GM18907 (cell line): ENCODE results near the gene ZNF860.
"Not testable (repeated sequence)": the region's sequence is repeated elsewhere in the genome, so short reads cannot be mapped to it uniquely, and the experiment has no call there.

ENCODE experiments used
- ATAC-seq: cut with Tn5 transposase; IDR thresholded peaks from one replicate; pipeline ENCODE4 v1.9.1; 2021; ENCODE audit warnings: mild to moderate bottlenecking, moderate library complexity; ENCODE audit not compliant: unreplicated experiment

Gene ZNF860

DNA sequence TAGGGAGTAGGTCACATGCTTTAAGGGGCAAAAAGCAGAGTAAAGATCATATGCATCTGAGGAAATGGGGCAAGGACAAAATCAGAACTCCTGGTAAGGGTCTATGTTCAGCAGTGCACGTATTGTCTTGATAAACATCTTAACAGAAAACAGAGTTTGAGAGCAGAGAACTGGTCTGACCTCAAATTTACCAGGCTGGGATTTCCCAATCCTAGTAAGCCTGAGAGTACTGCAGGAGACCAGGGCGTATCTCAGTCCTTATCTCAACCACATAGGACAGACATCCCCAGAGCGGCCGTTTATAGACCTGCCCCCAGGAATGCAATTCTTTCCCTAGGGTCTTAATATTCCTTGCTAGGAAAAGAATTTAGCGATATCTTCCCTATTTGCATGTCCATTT, 13.5 kb downstream of the ZNF860 start:
- not testable (repeated sequence) for ATAC-seq

DNA sequence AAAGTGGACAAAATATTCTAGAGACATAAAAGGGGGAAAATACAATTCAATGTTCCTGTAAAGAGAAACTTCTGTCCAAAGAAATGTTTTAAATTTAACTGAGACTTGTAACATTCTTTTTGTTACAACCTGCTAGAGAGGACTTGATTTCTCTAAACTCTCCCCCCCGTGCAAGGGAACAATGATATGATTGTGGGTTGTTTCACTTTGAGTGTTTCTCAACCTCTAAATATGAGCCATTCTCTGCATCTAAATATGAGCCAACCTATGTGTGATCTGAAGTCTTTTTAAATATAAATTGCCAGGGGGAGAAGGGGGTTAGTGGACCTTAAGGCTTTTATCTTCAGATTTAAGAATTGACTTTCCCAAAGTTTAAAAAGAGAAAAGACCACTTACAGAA, 14.6 kb downstream of the ZNF860 start:
- ATAC-seq: no peak

DNA sequence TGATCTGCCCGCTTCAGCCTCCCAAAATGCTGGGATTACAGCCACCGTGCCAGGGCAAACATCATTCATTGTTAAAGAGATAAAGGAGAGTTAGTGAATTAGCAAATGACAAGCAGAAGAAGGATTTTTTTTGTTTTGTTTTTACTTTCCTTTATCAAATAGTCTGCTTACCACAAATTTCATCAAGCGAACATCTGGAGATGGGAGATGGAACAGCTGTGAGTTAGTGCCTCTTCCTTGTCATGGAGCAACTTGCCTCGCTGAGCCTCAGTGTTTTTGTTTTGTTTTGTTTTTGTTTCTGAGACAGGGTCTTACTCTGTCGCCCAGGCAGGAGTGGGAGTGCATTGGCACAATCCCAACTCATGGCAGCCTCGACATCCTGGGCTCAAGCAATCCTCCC, 15.9 kb downstream of the ZNF860 start:
- ATAC-seq: no peak

DNA sequence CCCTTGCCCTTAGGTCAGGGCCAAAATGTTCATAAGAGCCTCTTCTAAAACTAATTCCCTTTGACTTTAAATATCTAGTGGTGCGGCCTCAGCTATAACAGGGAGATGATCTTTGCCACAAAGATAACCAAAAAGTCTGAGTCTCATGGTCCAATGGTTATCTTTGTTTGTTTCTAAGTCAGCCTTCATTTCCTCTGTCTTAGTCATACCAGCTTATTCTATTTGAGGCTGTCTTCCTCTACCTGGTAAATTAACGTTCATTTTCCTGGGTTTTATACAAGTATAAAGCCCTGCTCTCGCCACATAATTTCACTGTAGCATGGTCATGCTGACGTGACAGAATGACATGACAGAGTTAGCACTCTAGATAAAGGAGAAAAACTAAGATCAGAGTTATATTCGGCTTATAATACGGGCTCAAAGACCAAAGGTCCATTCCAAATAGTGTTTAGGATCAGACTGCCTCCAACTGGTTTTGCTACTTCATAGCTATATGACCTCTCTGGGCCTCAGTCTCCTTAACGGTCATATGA, 18.4 kb downstream of the ZNF860 start:
- ATAC-seq: peak; percentile 48

DNA sequence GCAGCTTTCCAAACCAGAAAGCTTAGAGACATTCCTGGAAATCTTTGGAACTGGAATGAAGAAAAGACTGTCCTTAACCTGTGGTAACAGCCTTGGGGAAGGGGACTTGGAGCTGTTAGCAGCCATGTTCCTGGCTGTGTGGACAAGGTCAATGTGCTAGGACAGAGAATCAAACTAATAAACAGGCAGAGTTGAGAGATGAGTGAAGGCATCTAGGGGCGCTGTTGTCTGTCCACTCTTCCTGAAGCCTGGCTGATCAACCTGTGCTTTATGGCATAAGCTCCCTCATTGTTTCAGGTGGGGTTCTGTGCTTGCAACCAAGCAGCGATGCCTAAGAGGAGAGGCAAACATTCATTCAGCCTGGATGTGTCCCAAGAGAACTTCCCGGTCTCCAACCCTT, 19.3 kb downstream of the ZNF860 start:
- ATAC-seq: no peak

DNA sequence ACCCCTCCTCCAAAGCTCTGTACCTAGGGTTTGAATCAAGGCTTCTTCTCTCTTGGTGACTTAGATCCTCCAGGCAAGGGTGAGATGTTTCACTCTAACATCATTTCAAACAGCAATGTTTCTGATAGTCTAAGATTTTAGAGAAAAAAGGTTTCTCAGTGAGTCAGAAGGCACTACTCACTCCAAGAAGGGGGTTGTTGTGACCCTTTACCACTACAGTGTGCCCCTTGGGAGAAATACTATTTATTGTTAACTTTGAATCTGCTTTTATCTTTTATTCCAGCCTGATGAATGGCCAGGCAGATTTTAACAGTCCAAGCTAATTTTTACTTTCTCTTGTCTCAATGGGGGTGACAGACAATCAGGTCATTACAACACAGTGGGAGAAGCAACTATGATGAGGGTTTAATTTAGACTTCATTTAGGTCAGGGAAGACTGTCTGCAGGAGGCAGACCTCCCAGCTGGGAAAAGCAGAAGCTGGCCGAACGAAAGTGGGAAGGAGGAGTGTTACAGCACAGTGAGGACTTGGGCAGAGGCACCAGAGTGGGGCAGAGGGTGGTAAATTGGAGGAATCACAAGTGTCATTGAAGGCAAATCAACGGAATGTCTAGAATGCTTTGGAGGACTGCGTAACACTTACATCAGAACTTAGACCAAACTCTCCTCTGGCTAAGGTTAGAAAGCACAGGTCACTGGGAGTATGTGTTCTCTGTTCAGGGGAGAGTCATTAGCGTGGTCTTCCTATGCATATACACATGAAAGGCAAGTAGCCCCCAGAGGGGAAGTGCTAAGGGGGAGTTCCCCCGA, 21.2 kb downstream of the ZNF860 start:
- no peak for ATAC-seq

GRCh38 chr3:32003380-32003779, 21.8 kb downstream of the ZNF860 start:
- ATAC-seq: no peak

- no peak for ATAC-seq
Measured at GRCh38 chr3:32004113-32004765, 22.7 kb downstream of the ZNF860 start.

DNA sequence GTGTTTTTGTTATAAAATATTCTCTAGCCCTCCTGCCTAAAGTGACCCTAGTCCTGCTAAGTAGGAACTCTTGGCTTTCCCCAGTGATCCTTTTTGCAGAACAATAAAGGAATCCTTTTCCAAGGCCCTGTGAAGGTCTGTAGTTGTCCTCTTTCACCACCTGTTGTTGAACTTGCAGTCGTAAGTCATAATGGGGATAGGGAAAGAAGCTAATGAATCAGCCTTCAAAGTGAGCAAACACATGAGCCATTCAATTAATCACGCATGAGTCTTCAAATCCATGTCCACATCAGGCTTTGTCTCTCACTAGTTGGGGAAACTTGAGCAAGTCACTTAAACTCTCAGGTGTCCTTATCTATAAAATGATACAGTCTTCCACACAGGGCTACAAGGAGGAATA, 27.6 kb downstream of the ZNF860 start:
- no peak for ATAC-seq

DNA sequence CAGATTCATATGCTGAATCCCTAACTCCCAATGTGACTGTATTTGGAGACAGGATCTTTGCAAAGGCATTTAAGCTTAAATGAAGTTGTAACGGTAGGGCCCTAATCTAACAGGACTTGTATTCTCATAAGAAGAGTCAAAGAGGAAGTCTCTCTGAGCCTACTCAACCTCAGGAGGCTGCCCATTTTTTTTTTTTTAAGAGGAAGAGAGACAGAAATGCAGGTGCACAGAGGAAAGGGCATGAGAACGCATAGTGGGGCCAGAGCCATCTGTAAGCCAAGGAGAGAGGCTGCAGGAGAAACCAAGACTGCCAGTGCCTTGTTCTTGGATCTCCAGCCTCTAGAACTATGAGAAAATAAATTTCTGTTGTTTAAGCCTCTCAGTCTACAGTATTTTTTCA, 28.4 kb downstream of the ZNF860 start:
- ATAC-seq: no peak

DNA sequence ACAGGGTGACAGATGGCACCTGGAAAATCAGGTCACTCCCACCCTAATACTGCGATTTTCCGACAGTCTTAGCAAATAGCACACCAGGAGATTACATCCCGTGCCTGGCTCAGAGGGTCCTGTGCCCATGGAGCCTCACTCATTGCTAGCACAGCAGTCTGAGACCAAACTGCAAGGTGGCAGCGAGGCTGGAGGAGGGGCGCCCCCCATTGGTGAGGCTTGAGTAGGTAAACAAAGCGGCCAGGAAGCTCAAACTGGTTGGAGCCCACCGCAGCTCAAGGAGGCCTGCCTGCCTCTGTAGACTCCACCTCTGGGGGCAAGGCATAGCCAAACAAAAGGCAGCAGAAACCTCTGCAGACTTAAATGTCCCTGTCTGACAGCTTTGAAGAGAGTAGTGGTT, 29.1 kb downstream of the ZNF860 start:
- ATAC-seq: not testable (repeated sequence)

DNA sequence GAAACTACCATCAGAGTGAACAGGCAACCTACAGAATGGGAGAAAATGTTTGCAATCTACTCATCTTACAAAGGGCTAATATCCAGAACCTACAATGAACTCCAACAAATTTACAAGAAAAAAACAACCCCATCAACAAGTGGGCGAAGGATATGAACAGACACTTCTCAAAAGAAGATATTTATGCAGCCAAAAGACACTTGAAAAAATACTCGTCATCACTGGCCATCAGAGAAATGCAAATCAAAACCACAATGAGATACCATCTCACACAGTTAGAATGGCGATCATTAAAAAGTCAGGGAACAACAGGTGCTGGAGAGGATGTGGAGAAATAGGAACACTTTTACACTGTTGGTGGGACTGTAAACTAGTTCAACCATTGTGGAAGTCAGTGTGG, 34.1 kb downstream of the ZNF860 start:
- not testable (repeated sequence) for ATAC-seq

GRCh38 chr3:32017286-32017685, 35.7 kb downstream of the ZNF860 start:
- no peak for ATAC-seq

DNA sequence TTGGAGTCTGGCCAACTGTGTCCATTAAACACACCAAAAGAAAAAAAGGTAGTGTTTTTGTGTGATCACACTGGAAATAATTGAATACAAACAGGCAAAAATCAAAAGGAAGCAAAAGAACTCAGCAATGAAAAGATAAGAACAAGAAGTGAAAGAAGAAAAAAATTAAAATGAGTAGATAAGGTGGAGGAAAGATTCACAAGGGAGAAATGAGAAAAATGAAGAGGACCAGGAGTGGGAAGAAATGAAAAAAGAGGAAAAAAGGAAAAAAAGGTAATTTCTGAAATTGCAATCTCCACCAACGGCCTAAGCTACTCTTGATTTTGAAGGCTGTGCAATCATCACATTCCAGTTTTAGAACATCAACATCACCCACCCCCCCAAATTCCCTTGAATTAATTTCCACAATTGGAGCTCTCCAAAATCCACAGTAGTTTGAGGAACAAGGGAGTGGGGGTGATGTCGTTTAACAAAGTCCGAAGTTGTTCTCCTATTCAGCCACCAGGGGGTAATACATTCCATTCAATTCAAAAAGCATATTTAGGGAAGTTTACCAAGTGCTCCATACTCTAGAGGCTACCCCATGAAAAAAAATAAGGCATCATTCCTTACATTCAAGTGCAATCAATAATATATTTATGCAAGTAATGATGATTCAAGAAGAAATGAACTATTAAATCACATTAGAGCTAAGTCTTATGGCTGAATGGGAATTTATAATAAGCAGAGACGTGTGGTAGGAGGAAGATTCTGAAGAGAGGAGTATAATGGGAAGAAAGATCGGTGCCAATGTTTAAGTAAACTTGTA, 37.4 kb downstream of the ZNF860 start:
- ATAC-seq: no peak

- no peak for ATAC-seq
Measured at GRCh38 chr3:32021155-32021554, 39.6 kb downstream of the ZNF860 start.

DNA sequence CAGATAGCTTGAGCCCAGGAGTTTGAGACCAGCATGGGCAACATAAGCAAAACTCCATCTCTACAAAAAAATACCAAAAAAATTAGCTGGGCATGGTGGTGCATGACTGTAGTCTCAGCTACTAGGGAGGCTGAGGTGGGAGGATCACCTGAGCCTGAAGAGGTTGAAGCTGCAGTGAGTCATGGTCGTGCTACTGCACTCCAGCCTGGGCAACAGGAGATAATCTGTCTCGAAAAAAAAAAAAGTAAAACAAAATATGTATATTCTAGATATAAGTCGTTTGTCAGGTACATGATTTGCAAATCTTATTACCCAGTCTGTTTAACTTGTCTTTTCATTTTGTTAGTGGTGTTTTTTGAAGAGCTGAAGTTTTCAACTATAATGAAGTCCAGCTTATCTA, 40.2 kb downstream of the ZNF860 start:
- ATAC-seq: no peak

DNA sequence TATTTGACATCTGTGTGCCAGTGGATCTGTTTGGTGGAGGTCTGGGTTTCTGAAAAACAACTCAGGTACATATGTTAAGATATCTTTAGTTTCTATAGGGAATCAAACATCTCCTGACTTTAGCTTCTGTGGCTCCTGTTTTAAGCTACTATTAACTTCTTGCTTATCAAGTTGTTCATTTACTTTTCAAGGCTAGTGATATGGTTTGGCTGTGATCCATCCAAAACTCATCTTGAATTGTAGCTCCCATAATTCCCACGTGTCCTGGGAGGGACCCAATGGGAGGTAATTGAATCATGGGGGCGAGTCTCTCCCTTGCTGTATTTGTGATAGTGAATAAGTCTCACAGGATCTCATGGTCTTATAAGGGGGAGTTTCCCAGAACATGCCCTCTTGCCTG, 41.4 kb downstream of the ZNF860 start:
- no peak for ATAC-seq

- no peak for ATAC-seq
Measured at GRCh38 chr3:32026593-32026992, 45.0 kb downstream of the ZNF860 start.

DNA sequence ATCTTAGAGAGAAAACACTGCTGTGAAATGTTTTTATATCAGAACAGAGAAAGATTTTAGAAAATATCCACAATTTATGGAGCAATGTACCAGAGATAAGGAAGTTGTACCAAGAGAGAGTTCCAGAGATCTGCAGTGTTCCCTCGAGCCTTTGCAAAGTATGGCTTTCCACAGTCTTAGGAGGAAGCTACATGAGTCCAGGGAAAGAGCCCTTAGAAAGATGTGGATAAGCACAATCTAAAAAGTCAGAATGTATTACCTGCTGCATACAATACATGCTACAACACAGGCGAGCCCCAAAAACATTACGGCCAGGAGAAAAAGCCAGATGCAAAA, 56.4 kb downstream of the ZNF860 start:
- no peak for ATAC-seq

GRCh38 chr3:32041316-32041715, 59.8 kb downstream of the ZNF860 start:
- ATAC-seq: no peak
